Kidney epithelial cell (primary cell): ENCODE data around the gene GPC3. TPM values are rescaled to one million over a fixed set of nuclear protein-coding genes. Genes with fewer than 3 reads are reported as not detected.

ENCODE experiments used
- DNase-seq: peaks from one replicate; pipeline ENCODE4 v3.0.0-alpha.2; 2010; ENCODE audit warnings: low read depth
- H3K27me3 ChIP-seq: 2 replicates; pipeline ENCODE4 v1.6.0; 2011; ENCODE audit warnings: low read length; ENCODE audit not compliant: control insufficient read depth, insufficient read depth
- H3K36me3 ChIP-seq: 2 replicates; pipeline ENCODE4 v1.5.1; 2011; ENCODE audit warnings: low read length; ENCODE audit not compliant: control insufficient read depth, insufficient read depth
- H3K4me3 ChIP-seq: 2 replicates; pipeline ENCODE4 v1.5.1; 2011; ENCODE audit warnings: low read depth, mild to moderate bottlenecking, control low read depth, low read length
- CTCF ChIP-seq: IDR thresholded peaks from 2 replicates; pipeline ENCODE4 v1.5.1; 2011; ENCODE audit warnings: mild to moderate bottlenecking, moderate library complexity, low read length, control low read depth, inconsistent platforms; ENCODE audit not compliant: insufficient read depth, poor library complexity, severe bottlenecking
- total RNA-seq: library from RNA; depleted of rRNA; stranded (reverse); fragments of >200 nt; gene quantifications from 2 replicates; pipeline ENCODE4 v1.2.3, GENCODE V29; 2015

The GPC3 gene
- total RNA-seq, 1 donor from 2014 or later: 14.5 TPM

- no peak for TF ChIP-seq CTCF
- no peak for DNase-seq
- Histone ChIP-seq H3K4me3 (no peak overlapping the region), H3K36me3 (no peaks in the 10 kb centered on the region), H3K27me3 (no peaks in the 10 kb centered on the region)
These were observed 125.5 kb downstream of the GPC3 start for GRCh38 chrX:133859860-133860259.

GRCh38 chrX:133859336-133859735 is 126.1 kb downstream of the GPC3 start:
- TF ChIP-seq CTCF: no peak
- H3K27me3 ChIP-seq: no peaks in the 10 kb centered on the region

GRCh38 chrX:133857640-133858269 is 127.6 kb downstream of the GPC3 start:
- H3K4me3 ChIP-seq: no peak overlapping the region
- no peaks in the 10 kb centered on the region for H3K36me3 ChIP-seq
- no peak for TF ChIP-seq CTCF
- no peak for DNase-seq
- no peaks in the 10 kb centered on the region for H3K27me3 ChIP-seq

More at GRCh38 chrX:133859336-133859735, 126.1 kb downstream of the GPC3 start:
- Histone ChIP-seq H3K36me3 (no peaks in the 10 kb centered on the region), H3K4me3 (no peak overlapping the region)
- DNase-seq: no peak

- no peaks in the 10 kb centered on the region for H3K27me3 ChIP-seq
- no peak for DNase-seq
- no peak overlapping the region for H3K4me3 ChIP-seq
- TF ChIP-seq CTCF: no peak
- no peaks in the 10 kb centered on the region for H3K36me3 ChIP-seq
These were observed 128.6 kb downstream of the GPC3 start for GRCh38 chrX:133856819-133857218.

GRCh38 chrX:133854290-133854689 is 131.1 kb downstream of the GPC3 start:
- no peaks in the 10 kb centered on the region for H3K36me3 ChIP-seq
- TF ChIP-seq CTCF: no peak
- no peak overlapping the region for H3K4me3 ChIP-seq
- no peak for DNase-seq
- no peaks in the 10 kb centered on the region for H3K27me3 ChIP-seq

- Histone ChIP-seq H3K27me3 (no peaks in the 10 kb centered on the region), H3K4me3 (no peak overlapping the region), H3K36me3 (no peaks in the 10 kb centered on the region)
- TF ChIP-seq CTCF: no peak
- DNase-seq: no peak
These were observed 132.5 kb downstream of the GPC3 start for GRCh38 chrX:133852837-133853356.
